Measurements from ENCODE around the gene TBX10. TPM values are rescaled to one million over a fixed set of nuclear protein-coding genes. Genes with fewer than 3 reads are reported as not detected.
"Not testable (repeated sequence)": the region's sequence is repeated elsewhere in the genome, so short reads cannot be mapped to it uniquely, and the experiment has no call there.

The TBX10 gene
- total RNA-seq, 4 donors from 2014 or later = not detected

- H3K4me1 ChIP-seq, H3K27ac ChIP-seq, H3K4me3 ChIP-seq, H3K27me3 ChIP-seq, H3K9me3 ChIP-seq, ATAC-seq, H3K36me3 ChIP-seq: not testable (repeated sequence)
- 50 to 53% methylated on average over 2 to 5 of the region's 5 CpGs for WGBS, 2 donors (ENCODE audit: low coverage in 1 of 2)
- TF ChIP-seq, protein P1, sequence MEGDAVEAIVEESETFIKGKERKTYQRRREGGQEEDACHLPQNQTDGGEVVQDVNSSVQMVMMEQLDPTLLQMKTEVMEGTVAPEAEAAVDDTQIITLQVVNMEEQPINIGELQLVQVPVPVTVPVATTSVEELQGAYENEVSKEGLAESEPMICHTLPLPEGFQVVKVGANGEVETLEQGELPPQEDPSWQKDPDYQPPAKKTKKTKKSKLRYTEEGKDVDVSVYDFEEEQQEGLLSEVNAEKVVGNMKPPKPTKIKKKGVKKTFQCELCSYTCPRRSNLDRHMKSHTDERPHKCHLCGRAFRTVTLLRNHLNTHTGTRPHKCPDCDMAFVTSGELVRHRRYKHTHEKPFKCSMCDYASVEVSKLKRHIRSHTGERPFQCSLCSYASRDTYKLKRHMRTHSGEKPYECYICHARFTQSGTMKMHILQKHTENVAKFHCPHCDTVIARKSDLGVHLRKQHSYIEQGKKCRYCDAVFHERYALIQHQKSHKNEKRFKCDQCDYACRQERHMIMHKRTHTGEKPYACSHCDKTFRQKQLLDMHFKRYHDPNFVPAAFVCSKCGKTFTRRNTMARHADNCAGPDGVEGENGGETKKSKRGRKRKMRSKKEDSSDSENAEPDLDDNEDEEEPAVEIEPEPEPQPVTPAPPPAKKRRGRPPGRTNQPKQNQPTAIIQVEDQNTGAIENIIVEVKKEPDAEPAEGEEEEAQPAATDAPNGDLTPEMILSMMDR (IDR thresholded peaks at IDR 0.05) = peak in 1 of 4 experiments; percentile 6
These were observed 20.1 kb upstream of the TBX10 start for GRCh38 chr11:67659651-67660165.

GRCh38 chr11:67657300-67657699 is 17.7 kb upstream of the TBX10 start:
- 31 to 37% methylated on average over 3 of the region's 3 CpGs for WGBS, 2 donors (ENCODE audit: low coverage in 1 of 2)
- no peak for ATAC-seq
- peaks cover 10% of the 10 kb centered on the region for H3K27me3 ChIP-seq
- TF ChIP-seq POLR2AphosphoS5 (IDR thresholded peaks at IDR 0.05) (no peak), POLR2A (IDR thresholded peaks at IDR 0.05) (no peak), EP300 (IDR thresholded peaks at IDR 0.05) (no peak)
- TF ChIP-seq, protein P1 (IDR thresholded peaks at IDR 0.05) = no peak
- no peaks in the 10 kb centered on the region for H3K9me3 ChIP-seq
- H3K4me1 ChIP-seq = no peaks in the 10 kb centered on the region
- H3K27ac ChIP-seq = no peak overlapping the region
- H3K4me3 ChIP-seq = no peak overlapping the region
- H3K36me3 ChIP-seq = no peaks in the 10 kb centered on the region

DNA sequence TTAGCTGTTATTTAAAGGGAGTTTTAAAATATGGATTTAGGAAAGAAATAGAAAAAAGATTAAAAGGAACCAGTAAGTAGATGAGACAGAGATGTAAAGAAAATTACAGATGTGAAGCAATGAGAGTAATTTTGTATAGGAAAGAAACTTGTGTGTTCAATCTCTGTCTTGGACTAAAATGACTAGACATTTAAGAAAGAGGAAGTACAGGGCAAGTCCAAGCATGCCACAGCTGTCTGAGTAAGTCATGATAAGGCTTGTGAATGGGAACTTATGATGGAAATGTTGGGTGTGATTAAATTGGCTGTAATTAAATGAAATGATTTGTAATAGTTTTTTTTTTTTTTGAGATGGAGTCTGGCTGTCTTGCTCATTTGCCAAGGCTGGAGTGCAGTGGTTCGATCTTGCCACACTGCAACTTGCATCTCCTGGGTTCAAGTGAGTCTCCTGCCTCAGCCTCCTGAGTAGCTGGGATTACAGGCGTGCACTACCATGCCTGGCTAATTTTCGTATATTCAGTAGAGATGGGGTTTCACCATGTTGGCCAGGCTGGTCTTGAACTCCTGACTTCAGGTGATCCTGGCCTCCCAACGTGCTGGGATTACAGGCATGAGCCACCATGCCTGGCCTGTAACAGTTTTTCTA is 16.8 kb upstream of the TBX10 start:
- Histone ChIP-seq H3K36me3 (no peaks in the 10 kb centered on the region), H3K9me3 (no peaks in the 10 kb centered on the region), H3K4me1 (no peaks in the 10 kb centered on the region), H3K4me3 (no peak overlapping the region), H3K27ac (no peak overlapping the region), H3K27me3 (peaks cover 19% of the 10 kb centered on the region)
- ATAC-seq = no peak
- 82 to 89% methylated on average over 1 to 4 of the region's 4 CpGs for WGBS, 2 donors (ENCODE audit: low coverage in 1 of 2)
- TF ChIP-seq POLR2AphosphoS5 (IDR thresholded peaks at IDR 0.05) (no peak), EP300 (IDR thresholded peaks at IDR 0.05) (no peak), POLR2A (IDR thresholded peaks at IDR 0.05) (no peak)
- TF ChIP-seq, protein P1 (IDR thresholded peaks at IDR 0.05) = no peak

DNA sequence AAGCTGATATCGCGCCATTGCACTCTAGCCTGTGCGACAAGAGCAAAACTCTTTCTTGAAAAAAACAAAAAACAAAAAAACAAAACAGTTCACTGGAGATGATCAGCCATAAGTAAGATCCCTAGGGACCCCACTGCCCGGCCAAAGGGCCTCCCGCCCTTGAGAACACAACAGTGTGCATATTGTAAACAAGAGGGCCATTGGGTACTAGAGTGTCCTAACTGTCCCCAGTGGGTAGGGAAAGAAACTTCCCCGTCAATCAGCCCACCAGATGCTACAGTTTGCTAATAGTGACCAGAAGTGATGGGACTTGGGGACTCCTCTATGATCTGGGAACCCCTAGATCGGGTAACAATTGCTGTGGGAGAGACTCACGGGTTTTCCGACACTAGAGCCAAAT is 14.7 kb upstream of the TBX10 start:
- Histone ChIP-seq H3K4me1 (no peaks in the 10 kb centered on the region), H3K27ac (no peak overlapping the region), H3K27me3 (peaks cover 33% of the 10 kb centered on the region), H3K9me3 (no peaks in the 10 kb centered on the region), H3K4me3 (no peak overlapping the region), H3K36me3 (no peaks in the 10 kb centered on the region)
- no peak for TF ChIP-seq POLR2AphosphoS5 (IDR thresholded peaks at IDR 0.05)
- TF ChIP-seq, protein P1 (IDR thresholded peaks at IDR 0.05) = no peak
- no peak for TF ChIP-seq POLR2A (IDR thresholded peaks at IDR 0.05)
- no peak for TF ChIP-seq EP300 (IDR thresholded peaks at IDR 0.05)
- WGBS, 2 donors (ENCODE audit: low coverage in 1 of 2) = 46 to 100% methylated on average over 1 to 6 of the region's 9 CpGs
- ATAC-seq = no peak

Data from gastroesophageal sphincter (tissue), 4 donors.